Large intestine (tissue), 12 donors: ENCODE data around the gene ZNF829. TPM values are rescaled to one million over a fixed set of nuclear protein-coding genes. Genes with fewer than 3 reads are reported as not detected.

Experiments used
- DNase-seq, 2 donors: peaks; one replicate each; pipeline versions ENCODE4 v3.0.0 to v3.0.0-alpha.2; 2013
- H3K27ac ChIP-seq: one replicate; pipeline ENCODE4 v1.5.1; 2013; ENCODE audit warnings: low read length
- H3K27me3 ChIP-seq: 2 replicates; pipeline ENCODE4 v1.6.1; 2013; ENCODE audit warnings: low read length; ENCODE audit not compliant: control insufficient read depth, insufficient read depth
- H3K36me3 ChIP-seq: 2 replicates; pipeline ENCODE4 v1.6.1; 2013; ENCODE audit warnings: low read length; ENCODE audit not compliant: control insufficient read depth, insufficient read depth
- H3K4me1 ChIP-seq: one replicate; pipeline ENCODE4 v1.6.1; 2013; ENCODE audit warnings: low read length; ENCODE audit not compliant: control insufficient read depth, insufficient read depth
- H3K4me3 ChIP-seq: one replicate; pipeline ENCODE4 v1.5.1; 2013; ENCODE audit warnings: low read length
- H3K9me3 ChIP-seq: one replicate; pipeline ENCODE4 v1.6.1; 2013; ENCODE audit warnings: mild to moderate bottlenecking, low read depth, low read length, moderate library complexity; ENCODE audit not compliant: control insufficient read depth
- WGBS: methylation state at CpG from one replicate; pipeline ENCODE4 v1.1.5; 2013; ENCODE audit warnings: low lambda C conversion rate; ENCODE audit not compliant: insufficient coverage; 5-methylcytosine and 5-hydroxymethylcytosine counted together
- long read RNA-seq, 11 donors: transcript quantifications; one replicate each; lab custom pipeline, GENCODE V29; 2026
- polyA plus RNA-seq: library from polyadenylated mRNA; unstranded; fragments of 120-200 nt; gene quantifications from one replicate; pipeline ENCODE4 v1.2.1, GENCODE V29; 2013

ZNF829 gene
- 2.6 TPM for polyA plus RNA-seq
- long read RNA-seq, donor 1, partial matches to known transcripts: 0 of 1 reads
- long read RNA-seq, donor 1, other reads (novel, unspliced or antisense): 0 of 1 reads
- long read RNA-seq, donor 2: 0 reads
- long read RNA-seq, donor 3: 0 reads
- long read RNA-seq, donor 4: 0 reads
- long read RNA-seq, donor 5: 0 reads
- long read RNA-seq, donor 6, full-length matches to known transcripts: 1 of 1 reads
- long read RNA-seq, donor 6, partial matches to known transcripts: 0 of 1 reads
- long read RNA-seq, donor 6, other reads (novel, unspliced or antisense): 0 of 1 reads
- long read RNA-seq, donor 7, partial matches to known transcripts: 5 of 5 reads
- long read RNA-seq, donor 7, other reads (novel, unspliced or antisense): 0 of 5 reads
- long read RNA-seq, donor 8: 0 reads
- long read RNA-seq, donor 9: 0 reads
- long read RNA-seq, donor 10: 0 reads
- long read RNA-seq, donor 11: 0 reads

GRCh38 chr19:36915992-36916830 is at the start of gene ZNF829, which contains the start of gene ZNF568:
Gene ZNF829 (minus strand): TSS chr19:36916291. CDS start chr19:36915167, 1,124 bp downstream.
Gene ZNF568 (plus strand): TSS chr19:36916332. CDS start chr19:36922771, 6,439 bp downstream.
- Histone ChIP-seq H3K4me3 (peak within 1 kb of the TSS; percentile 94), H3K27me3 (no peaks in the 10 kb centered on the region), H3K9me3 (no peaks in the 10 kb centered on the region), H3K4me1 (no peaks in the 10 kb centered on the region), H3K27ac (peak within 1 kb of the TSS; percentile 89), H3K36me3 (peaks cover 7% of the 10 kb centered on the region)
- 0% methylated on average over 2 of the region's 57 CpGs for WGBS
- peak; percentile 90 to 97 for DNase-seq

GRCh38 chr19:36963280-36963679 is 47.2 kb upstream of the ZNF829 start:
- no peak for DNase-seq
- Histone ChIP-seq H3K9me3 (peaks cover 3% of the 10 kb centered on the region), H3K36me3 (no peaks in the 10 kb centered on the region), H3K4me3 (no peak overlapping the region), H3K27me3 (no peaks in the 10 kb centered on the region), H3K27ac (no peak overlapping the region), H3K4me1 (no peaks in the 10 kb centered on the region)
- 80% methylated on average over 1 of the region's 2 CpGs for WGBS

- DNase-seq: no peak
- Histone ChIP-seq H3K9me3 (peaks cover 7% of the 10 kb centered on the region), H3K36me3 (no peaks in the 10 kb centered on the region), H3K27ac (no peak overlapping the region), H3K4me1 (no peaks in the 10 kb centered on the region), H3K27me3 (no peaks in the 10 kb centered on the region), H3K4me3 (no peak overlapping the region)
- 86% methylated on average over 2 of the region's 6 CpGs for WGBS
Observed at GRCh38 chr19:36962346-36962745, 46.3 kb upstream of the ZNF829 start.

GRCh38 chr19:36950335-36951119 is 34.4 kb upstream of the ZNF829 start:
- DNase-seq: no peak
- Histone ChIP-seq H3K27me3 (no peaks in the 10 kb centered on the region), H3K36me3 (peaks cover 23% of the 10 kb centered on the region), H3K4me3 (no peak overlapping the region), H3K4me1 (no peaks in the 10 kb centered on the region), H3K9me3 (peaks cover 22% of the 10 kb centered on the region), H3K27ac (no peak overlapping the region)
- 100% methylated on average over 1 of the region's 5 CpGs for WGBS

- Histone ChIP-seq H3K4me3 (no peak overlapping the region), H3K4me1 (no peaks in the 10 kb centered on the region), H3K36me3 (peaks cover 19% of the 10 kb centered on the region), H3K27me3 (no peaks in the 10 kb centered on the region), H3K9me3 (peaks cover 19% of the 10 kb centered on the region), H3K27ac (no peak overlapping the region)
- DNase-seq: no peak
Observed at GRCh38 chr19:36939153-36939552, 23.1 kb upstream of the ZNF829 start.

- 100% methylated on average over 1 of the region's 2 CpGs for WGBS
- Histone ChIP-seq H3K27ac (no peak overlapping the region), H3K4me1 (no peaks in the 10 kb centered on the region), H3K4me3 (no peak overlapping the region), H3K27me3 (no peaks in the 10 kb centered on the region), H3K9me3 (peaks cover 8% of the 10 kb centered on the region), H3K36me3 (peaks cover 4% of the 10 kb centered on the region)
- DNase-seq: no peak
Observed at GRCh38 chr19:36931684-36932083, 15.6 kb upstream of the ZNF829 start.

- H3K36me3 ChIP-seq: peaks cover 14% of the 10 kb centered on the region
- 67% methylated on average over 2 of the region's 9 CpGs for WGBS
- no peak for DNase-seq
- no peaks in the 10 kb centered on the region for H3K27me3 ChIP-seq
- no peaks in the 10 kb centered on the region for H3K4me1 ChIP-seq
- no peak overlapping the region for H3K4me3 ChIP-seq
- no peaks in the 10 kb centered on the region for H3K9me3 ChIP-seq
- H3K27ac ChIP-seq: no peak overlapping the region
Observed at GRCh38 chr19:36918090-36918489, 2.0 kb upstream of the ZNF829 start.

GRCh38 chr19:36916991-36917390 is 900 bp upstream of the ZNF829 start:
- H3K4me1 ChIP-seq: no peaks in the 10 kb centered on the region
- H3K27ac ChIP-seq: no peak overlapping the region
- peak in 1 of 2 donors; percentile 47 for DNase-seq
- peak overlapping the region; percentile 94 for H3K4me3 ChIP-seq
- H3K36me3 ChIP-seq: peaks cover 8% of the 10 kb centered on the region
- WGBS: 38% methylated on average over 1 of the region's 7 CpGs
- H3K27me3 ChIP-seq: no peaks in the 10 kb centered on the region
- no peaks in the 10 kb centered on the region for H3K9me3 ChIP-seq

- no peak overlapping the region for H3K4me3 ChIP-seq
- peaks cover 45% of the 10 kb centered on the region for H3K9me3 ChIP-seq
- H3K36me3 ChIP-seq: peaks cover 14% of the 10 kb centered on the region
- no peak for DNase-seq
- WGBS: 96% methylated on average over 3 of the region's 4 CpGs
- no peaks in the 10 kb centered on the region for H3K27me3 ChIP-seq
- no peaks in the 10 kb centered on the region for H3K4me1 ChIP-seq
- no peak overlapping the region for H3K27ac ChIP-seq
Observed at GRCh38 chr19:36898422-36898821, 17.7 kb downstream of the ZNF829 start.

- no peak overlapping the region for H3K4me3 ChIP-seq
- peaks cover 16% of the 10 kb centered on the region for H3K36me3 ChIP-seq
- H3K9me3 ChIP-seq: peaks cover 50% of the 10 kb centered on the region
- no peaks in the 10 kb centered on the region for H3K4me1 ChIP-seq
- H3K27me3 ChIP-seq: no peaks in the 10 kb centered on the region
- DNase-seq: no peak
- no peak overlapping the region for H3K27ac ChIP-seq
- WGBS: no CpG with 5 or more reads among the region's 2 CpGs
Observed at GRCh38 chr19:36894849-36895383, 21.2 kb downstream of the ZNF829 start.
